Embryonic facial prominence (tissue), 1 donor: ENCODE measurements around the gene COBLL1.

Experiments used
- DNase-seq: peaks from one replicate; pipeline ENCODE4 v3.0.0-alpha.2; 2016; ENCODE audit errors: extremely low spot score

COBLL1 gene

DNA sequence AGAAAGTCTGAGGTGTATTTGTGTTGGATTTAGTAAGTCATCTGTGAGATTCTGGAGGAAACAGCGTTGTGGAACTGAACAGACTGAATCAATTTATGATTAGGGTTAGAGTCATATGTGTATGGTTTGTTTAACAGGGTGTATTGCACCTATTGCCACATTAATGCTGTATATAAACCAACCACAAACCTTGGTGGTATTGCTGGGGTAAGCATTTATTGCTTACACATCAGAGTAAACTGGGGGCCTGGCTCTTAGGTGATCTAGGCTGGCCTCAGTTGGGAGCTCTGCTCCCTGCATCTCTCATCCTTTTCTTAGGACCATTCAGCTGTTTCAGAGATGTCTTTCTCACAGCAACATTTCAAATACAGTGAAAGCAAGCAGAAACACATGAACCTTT, 160.6 kb downstream of the COBLL1 start:
- no peak for DNase-seq

DNA sequence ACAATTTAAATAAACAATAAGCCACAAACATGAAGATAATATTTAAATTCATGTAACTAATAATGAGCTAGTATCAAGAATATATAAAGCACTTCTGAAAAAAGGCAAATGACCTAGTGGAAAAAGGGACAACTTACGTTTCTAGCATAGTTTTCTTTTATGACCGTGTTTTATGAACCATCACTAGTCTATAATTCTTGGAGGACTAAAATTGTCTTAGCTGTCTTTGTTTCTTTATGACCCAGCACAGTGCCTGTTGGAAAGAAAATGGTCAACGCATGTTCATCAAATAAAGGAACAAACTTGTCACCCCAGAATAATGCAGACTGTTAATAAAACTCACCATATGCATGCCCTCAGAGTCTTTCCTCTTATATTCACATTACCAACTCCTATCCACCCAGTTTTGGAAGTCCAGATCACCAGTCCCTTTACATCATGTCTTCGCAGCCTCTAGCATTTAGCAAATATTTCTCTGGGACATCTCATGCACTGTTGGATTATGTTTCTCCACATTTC, 162.9 kb downstream of the COBLL1 start:
- DNase-seq = no peak

- no peak for DNase-seq
Measured at GRCh38 chr2:164677733-164678132, 163.9 kb downstream of the COBLL1 start.

DNA sequence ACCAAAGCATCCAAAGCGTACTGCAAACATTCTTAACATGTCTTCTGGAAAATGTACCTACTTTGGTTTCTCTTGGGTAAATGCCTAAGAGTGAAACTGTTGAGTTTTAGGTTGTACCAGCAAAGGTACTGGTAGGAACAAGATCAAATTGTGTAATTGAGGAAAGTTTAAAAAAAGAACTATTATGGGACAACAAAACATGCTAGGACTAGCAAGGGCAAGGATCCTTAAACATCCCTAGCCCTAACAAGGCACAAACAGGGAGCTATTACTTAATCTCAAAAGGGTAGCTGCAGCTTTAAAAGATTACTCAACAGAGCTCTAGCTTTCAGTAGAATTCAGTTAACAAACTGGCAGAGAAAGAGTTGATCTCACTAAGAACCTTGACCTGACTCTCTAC, 164.4 kb downstream of the COBLL1 start:
- no peak for DNase-seq

DNA sequence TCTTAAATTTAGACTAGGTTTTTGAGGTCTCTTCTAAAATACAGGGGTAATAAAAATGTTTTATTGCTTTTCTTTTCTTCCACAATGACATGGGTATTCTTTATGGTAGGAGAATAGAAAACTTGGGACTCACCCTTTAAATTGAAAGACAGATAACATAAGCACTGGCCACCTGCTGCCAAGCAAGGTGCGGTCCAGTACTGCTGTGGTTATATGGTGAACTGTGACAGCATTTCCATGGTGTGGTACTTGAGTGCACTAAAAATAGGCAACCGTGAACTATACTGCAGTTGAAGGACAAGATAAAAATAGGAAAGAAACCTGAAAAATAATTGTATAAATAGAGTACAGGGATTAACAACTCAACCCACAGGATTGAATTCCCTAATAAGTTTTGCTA, 165.9 kb downstream of the COBLL1 start:
- no peak for DNase-seq

DNA sequence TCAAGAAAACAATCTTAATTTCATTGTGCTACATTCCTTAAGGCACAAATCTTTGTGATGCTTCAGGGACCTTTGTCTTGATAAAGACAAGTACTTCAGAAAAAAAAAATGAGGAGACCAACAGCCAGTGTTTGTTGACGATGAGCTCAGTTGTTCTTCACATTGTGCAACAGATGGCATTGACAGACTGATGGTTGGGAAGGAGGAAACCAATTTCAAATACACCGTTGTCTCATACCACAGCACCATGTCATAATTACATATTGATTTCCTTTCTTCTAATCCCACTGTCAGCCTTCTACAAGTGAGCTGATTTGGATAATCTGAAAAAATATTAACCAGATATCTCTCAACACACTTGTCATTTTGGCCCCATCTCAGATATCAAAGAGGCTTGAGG, 166.6 kb downstream of the COBLL1 start:
- no peak for DNase-seq

- DNase-seq = no peak
Measured at GRCh38 chr2:164671664-164672396, 169.8 kb downstream of the COBLL1 start.

- DNase-seq = no peak
Measured at GRCh38 chr2:164669291-164669690, 172.3 kb downstream of the COBLL1 start.

- no peak for DNase-seq
Measured at GRCh38 chr2:164667566-164667965, 174.1 kb downstream of the COBLL1 start.

GRCh38 chr2:164664070-164664469, 177.6 kb downstream of the COBLL1 start:
- no peak for DNase-seq

GRCh38 chr2:164662868-164663631, 178.6 kb downstream of the COBLL1 start:
- no peak for DNase-seq

DNA sequence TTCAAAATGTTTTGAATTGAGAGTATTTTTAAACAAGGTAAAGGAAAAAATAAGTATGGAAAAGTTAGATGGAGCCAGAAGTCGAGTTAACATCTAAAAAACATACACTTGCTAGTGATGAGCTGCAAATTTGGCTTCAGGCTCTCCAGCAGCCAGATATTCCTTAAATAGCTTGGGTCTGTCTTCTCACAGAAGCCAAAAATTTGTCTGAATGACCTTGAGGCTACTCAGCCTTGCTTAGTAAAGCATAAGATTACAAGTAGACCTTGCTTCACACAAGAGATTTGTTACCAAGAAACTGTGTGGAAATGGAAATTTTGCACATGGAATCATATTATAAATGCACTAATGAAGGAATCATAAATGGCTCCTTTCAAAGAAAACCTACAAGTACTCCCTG, 179.6 kb downstream of the COBLL1 start:
- DNase-seq = no peak

DNA sequence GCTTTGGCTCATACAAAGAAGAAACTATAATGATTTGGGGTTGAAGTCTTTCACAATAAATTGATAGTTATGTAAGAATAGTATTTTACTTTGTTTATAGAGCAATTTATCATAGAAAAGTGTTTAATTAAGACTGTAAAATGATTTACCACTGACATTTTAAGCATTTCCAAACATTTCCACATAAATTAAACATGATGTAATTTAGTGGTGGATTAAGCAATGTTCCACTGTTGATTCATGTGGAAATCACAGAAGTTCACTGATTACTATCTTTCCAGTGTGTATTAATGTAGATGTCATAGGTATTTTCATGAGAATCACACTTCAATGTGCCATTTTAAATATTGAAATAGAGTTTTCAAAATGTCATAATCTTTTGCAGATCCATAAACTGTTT, 180.3 kb downstream of the COBLL1 start:
- no peak for DNase-seq

DNA sequence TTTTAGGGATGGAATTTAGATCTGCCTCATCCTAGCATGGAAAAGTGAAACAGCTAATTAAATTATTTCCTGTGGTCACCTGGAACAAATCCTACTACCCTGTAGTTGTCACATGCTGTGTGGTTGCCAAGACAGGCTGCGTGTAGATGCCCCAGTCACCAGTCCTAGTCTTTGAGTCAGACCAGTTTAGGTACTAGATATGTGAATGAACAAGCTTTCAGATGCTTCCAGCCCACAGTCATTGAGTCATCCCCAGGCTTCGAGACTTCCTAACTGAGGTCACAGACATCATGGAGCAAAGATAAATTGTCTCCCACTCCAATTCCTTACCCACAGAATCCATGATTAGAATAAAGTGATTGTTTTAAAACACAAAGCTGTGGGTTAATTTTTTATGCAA, 184.5 kb downstream of the COBLL1 start:
- no peak for DNase-seq

- DNase-seq = no peak
Measured at GRCh38 chr2:164655750-164656149, 185.9 kb downstream of the COBLL1 start.

DNA sequence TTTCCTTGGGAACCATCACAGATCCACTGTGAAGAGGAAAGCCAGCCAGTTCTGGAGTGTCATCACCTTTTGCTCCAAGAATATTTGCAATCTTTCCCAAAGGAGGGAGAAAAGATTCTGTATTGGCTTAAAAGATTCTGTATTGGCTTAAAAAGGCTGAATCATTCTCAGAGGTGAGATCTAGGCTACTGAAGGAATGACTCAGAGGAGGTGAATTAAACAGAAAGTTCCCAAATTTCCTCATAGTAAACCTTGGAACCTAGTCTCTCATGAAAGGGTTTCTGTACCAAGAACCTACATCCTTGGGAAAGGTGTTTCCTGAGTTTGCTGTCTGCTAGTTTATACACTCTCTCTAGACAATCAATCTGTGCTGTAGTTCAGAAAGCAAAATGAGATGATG, 186.3 kb downstream of the COBLL1 start:
- no peak for DNase-seq

- DNase-seq = no peak
Measured at GRCh38 chr2:164651361-164651760, 190.3 kb downstream of the COBLL1 start.

DNA sequence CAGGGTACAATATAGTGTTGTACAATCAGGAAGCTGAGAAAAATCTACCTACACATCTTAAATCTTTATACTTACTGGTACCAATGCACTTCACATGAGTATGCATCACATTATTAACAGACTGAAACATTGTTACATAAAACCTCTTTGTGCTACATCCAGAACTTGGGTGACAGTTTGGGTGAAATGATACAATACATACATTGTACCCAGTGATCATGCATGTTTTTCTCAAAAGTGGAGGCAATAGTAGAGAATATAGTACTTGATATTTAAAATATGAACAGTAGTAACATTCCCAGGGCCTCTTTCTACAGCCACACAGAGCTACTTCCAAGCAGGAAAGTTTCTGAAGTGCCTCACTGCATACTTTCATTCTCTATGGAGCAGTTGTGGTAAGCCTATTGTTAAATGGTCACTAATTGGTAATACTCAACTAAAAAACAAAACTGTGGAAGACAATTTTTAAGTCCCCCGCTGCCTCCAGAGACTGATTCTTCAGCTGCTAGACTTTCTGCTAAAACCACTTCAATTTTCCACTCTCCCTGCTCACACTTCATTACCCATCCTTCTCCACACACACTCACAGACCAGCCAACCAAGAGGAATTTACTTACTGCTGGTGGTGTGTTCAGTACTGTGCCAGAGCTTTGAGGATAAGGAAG, 197.5 kb downstream of the COBLL1 start:
- DNase-seq = no peak

DNA sequence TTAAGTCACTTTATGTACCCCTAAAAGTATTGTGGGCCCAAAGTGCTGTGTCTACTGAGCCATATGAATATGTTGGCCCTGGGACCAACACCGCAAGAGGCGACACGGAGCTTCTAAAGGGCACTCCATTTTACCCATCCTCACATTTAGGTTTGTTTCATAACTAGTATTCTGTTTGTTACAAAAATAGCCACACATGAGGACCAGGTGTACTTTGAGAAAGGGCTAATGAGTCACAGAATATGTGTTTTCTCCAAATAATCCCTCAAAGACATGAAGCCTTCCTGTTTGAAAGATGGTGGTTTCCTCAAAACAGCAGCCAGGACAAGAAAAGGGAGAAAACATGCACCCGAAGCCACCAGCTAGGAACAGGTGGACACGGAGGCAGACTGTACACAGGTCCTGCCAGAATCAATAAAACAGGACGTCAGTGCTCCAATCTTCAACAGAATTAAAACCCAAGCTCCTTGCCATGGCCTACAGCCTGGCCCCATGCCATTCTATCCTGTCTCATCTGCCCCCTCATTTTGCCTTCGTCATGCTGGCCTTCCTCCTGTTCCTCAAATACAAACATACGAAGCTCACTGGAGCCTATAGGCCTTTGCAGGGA, 198.6 kb downstream of the COBLL1 start:
- DNase-seq = no peak

DNA sequence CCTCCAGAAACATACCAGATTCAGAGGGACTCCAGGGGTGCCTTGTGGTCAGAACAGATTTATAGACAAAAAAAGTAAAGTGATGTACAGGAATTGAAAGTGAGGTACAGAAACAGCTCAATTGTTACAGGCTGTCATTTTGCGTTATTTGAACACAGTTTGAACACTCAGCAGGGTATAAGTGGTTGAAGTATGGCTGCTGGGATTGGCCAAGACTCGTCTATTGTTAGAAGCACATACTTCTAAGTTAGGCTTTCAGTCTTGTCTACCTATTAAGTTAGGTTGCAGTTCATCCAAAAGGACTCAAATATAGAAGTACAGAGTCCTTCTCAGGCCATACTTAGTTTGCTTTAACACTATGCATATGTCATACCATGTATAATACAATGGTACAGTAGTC, 199.4 kb downstream of the COBLL1 start:
- no peak for DNase-seq
